HG03135 (cell line): Measurements from ENCODE around the gene ARHGAP42.
"Not testable (repeated sequence)": the region's sequence is repeated elsewhere in the genome, so short reads cannot be mapped to it uniquely, and the experiment has no call there.

Source experiments
- ATAC-seq: cut with Tn5 transposase; IDR thresholded peaks from one replicate; pipeline ENCODE4 v1.9.1; 2021; ENCODE audit warnings: mild to moderate bottlenecking, moderate library complexity; ENCODE audit not compliant: unreplicated experiment

ARHGAP42 gene

GRCh38 chr11:101008961-101009689, 322.0 kb downstream of the ARHGAP42 start:
- no peak for ATAC-seq

DNA sequence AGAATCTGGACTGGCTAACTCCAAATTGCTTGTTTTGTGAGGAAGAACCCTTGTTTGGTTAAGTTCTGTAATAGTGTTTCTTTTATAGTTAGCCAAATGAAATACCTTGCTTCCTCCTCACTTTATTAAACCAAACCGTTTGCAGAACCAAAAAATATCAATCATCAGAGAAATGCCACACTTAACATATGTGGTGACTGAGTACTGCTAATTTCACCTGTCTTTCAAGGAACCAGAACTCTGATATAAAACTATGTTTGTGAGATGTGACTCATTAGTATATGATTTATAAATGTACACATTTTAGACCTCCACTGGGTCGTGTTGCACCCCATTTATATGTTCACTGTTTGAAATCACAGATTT, 322.6 kb downstream of the ARHGAP42 start:
- ATAC-seq, result no peak

DNA sequence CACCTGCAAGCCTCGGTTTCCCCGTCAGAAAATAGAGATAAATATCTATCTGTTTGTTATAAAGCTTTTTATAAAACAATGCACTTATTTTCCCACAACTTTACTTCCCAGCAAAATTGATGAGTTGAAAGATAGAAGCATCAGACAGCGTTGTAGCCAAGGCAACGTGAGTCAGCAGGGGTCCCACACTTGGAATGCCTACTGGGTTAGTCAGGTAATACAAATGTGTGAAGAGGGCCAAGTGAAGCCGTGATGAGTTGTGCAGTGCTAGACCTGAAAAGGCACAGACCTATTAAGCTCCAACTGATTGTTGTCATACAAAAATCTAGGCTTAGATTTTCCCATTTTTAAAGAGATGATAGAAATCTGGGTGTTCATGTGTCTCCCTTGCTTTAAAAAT, 323.8 kb downstream of the ARHGAP42 start:
- ATAC-seq, result no peak

- no peak for ATAC-seq
These were observed 324.8 kb downstream of the ARHGAP42 start for GRCh38 chr11:101011881-101012280.

DNA sequence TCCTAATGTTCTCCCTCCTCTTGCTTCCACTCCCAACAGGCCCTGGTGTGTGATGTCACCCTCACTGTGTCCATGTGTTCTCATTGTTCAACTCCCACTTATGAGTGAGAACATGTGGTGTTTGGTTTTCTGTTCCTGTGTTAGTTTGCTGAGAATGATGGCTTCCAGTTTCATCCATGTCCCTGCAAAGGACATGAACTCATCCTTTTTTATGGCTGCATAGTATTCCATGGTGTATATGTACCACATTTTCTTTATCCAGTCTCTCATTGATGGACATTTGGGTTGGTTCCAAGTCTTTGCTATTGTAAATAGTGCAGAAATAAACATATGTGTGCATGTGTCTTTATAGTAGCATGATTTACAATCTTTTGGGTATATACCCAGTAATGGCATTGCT, 326.6 kb downstream of the ARHGAP42 start:
- not testable (repeated sequence) for ATAC-seq

DNA sequence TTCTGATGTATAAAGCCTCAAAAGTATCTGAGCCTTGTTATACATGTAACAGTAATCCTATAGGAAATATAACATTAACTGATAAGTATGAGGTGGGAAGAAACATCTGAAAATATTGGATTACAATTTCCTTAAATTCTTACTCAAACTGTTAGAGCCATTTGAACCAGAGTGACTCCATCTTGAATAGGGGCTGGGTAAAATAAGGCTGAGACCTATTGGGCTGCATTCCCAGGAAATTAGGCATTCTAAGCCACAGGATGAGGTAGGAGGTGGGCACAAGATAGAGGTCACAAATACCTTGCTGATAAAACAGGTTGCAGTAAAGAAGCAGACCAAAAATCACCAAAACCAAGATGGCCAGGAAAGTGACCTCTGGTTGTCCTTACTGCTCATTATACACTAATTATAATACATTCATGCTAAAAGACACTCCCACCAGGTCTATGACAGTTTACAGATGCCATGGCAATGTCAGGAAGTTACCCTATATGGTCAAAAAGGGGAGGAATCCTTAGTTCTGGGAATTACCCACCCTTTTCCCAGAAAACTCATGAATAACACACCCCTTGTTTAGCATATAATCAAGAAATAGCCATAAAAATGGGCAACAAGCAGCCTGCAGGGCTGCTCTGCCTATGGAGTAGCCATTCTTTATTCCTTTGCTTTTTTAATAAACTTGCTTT, 327.7 kb downstream of the ARHGAP42 start:
- no peak for ATAC-seq

- no peak for ATAC-seq
These were observed 332.8 kb downstream of the ARHGAP42 start for GRCh38 chr11:101019870-101020269.

DNA sequence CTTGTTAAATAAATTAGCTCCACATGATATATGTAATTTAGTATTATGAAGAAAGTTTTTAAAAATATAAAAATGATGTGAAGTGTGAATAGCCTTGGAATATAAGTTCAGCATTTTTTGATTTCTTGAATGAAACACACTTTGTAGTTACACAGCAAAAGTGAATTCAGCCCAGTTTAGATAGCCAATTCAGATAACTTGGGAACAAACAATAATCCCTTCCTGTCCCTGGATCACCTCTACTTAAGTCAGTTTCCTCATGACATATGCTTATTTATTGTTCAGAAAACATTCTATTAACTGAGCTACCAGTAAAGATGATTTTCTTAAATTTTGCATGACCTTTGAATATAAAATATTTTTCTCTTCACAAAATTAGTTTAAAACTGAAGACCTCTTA, 335.2 kb downstream of the ARHGAP42 start:
- ATAC-seq, result no peak

DNA sequence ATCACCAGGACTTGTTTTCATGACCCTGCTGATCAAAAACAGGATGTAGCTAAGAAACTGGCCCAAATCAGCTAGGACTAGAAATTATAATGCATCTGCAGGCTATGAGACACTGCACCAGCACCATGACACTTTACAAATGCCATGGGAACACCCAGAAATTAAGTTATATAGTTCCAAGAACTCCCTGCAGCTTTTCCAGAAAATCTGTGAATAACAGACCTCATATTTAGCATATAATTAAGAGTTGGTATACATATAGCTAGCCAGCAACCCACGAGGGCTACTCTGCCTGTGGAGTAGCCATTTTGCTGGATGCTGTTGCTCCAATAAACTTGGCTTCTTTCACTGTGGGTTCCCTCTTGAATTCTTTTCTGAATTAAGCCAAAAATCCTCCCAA, 341.6 kb downstream of the ARHGAP42 start:
- ATAC-seq, result no peak

DNA sequence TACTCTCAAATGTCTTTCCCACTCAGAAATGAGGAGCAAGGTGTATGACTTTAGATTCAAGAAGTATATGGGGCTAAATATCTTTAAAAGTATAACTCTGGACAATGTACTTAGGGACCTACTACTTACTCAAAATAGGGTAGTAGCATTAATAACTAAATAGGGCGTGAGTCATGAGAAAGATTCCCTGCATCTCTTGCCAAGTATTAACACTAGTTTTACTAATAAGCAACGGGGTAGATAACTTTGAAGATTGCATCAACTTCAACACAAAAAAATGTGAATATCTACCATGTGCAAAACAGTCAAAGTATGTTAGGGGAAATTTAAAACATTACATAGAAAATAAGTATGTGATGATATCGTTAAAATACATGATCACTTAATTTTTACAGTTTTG, 342.9 kb downstream of the ARHGAP42 start:
- ATAC-seq, result no peak

DNA sequence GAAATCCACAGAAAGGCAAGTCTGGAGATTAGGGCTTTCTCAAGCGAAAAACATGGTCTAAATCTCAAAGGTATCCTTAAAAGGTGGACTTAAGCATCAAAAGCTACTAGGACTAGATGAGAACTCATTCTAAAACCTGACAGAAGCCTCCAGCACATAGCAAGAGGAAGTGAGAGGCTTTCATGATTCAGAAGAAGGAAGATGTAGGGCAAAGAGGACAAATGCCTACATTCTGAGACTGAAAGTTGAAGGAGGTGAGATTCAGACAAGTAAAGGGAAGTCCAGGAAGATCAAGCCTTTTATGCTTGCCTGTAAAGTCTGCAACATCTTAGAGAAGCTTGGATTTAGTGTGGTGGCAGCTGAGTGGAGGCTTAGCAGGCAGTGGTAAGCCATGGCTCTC, 343.6 kb downstream of the ARHGAP42 start:
- ATAC-seq, result no peak

GRCh38 chr11:101031713-101032112, 344.6 kb downstream of the ARHGAP42 start:
- ATAC-seq, result no peak

DNA sequence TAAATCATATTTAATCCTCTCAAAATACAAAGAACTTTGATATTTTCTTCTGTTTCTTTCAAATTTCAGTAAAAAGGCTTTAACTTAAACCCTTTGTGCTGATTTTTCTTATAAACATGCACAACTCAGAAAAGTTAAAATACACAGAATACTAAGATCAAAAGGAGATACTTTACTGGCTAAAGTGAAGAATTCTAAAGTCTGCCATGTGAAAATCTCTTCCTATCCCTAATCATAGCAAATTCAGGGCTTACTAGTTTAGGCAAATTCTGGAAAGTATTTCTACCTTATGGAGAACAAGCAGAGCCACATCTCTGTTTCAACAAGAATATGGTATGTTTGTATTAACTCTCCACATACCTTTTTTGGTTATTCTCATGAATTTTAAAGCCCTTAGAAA, 345.9 kb downstream of the ARHGAP42 start:
- ATAC-seq, result no peak

- no peak for ATAC-seq
These were observed 347.0 kb downstream of the ARHGAP42 start for GRCh38 chr11:101034076-101034475.

GRCh38 chr11:101035872-101036271, 348.8 kb downstream of the ARHGAP42 start:
- no peak for ATAC-seq
